Tibial artery (tissue), 4 donors: Measurements from ENCODE around the gene MALAT1.
A peak's percentile ranks its signal among the peaks of the same experiment; 100 is the strongest.

Source experiments
- DNase-seq, 2 donors: peaks; one replicate each; pipeline ENCODE4 v3.0.0-alpha.2; 2019
- H3K27ac ChIP-seq, 2 donors: fragments of 200-600 bp; sonication (generic) in 1 of 2; 1 replicate in 1 of 2; 2 replicates in 1 of 2; pipeline ENCODE4 v1.5.1; 2018 to 2019; ENCODE audit warnings: mild to moderate bottlenecking in 1 of 2
- H3K27me3 ChIP-seq, 2 donors: fragments of 200-600 bp; sonication (generic) in 1 of 2; one replicate each; pipeline versions ENCODE4 v1.5.1 to v1.6.0; 2016 to 2019
- H3K36me3 ChIP-seq, 3 donors: fragments of 200-600 bp; sonication (generic) in 2 of 3; one replicate each; pipeline ENCODE4 v1.5.1; 2016 to 2019; ENCODE audit warnings: mild to moderate bottlenecking in 2 of 3
- H3K4me1 ChIP-seq, 4 donors: fragments of 200-600 bp; sonication (generic) in 2 of 4; 1 replicate in 3 of 4; 2 replicates in 1 of 4; pipeline ENCODE4 v1.5.1; 2016 to 2019
- H3K4me3 ChIP-seq, 2 donors: fragments of 200-600 bp; sonication (generic) in 1 of 2; 1 replicate in 1 of 2; 2 replicates in 1 of 2; pipeline ENCODE4 v1.5.1; 2018 to 2019; ENCODE audit warnings: mild to moderate bottlenecking in 2 of 2
- H3K9me3 ChIP-seq, 3 donors: fragments of 200-600 bp; sonication (generic) in 1 of 3; one replicate each; pipeline ENCODE4 v1.5.1; 2016 to 2019
- CTCF ChIP-seq, 2 experiments: fragments of 200-600 bp in 1 of 2; fragments of 450-650 bp in 1 of 2; IDR thresholded peaks; one replicate each; pipeline ENCODE4 v1.5.1; 2017 to 2019; ENCODE audit warnings: antibody characterized with exemption in 2 of 2, mild to moderate bottlenecking in 1 of 2, moderate library complexity in 1 of 2
- intact Hi-C: fragments of 100-400 bp; cut with DNase I; formaldehyde crosslinking; loops from one replicate; pipeline ENCODE4 v1.15.0; 2023; ENCODE audit warnings: low total_unique reads

Gene MALAT1

GRCh38 chr11:65526744-65527143, 27.9 kb downstream of the MALAT1 start:
- no peak for TF ChIP-seq CTCF (IDR thresholded peaks at IDR 0.05)
- DNase-seq: no peak
- intact Hi-C loops: loop anchor here (5.0 kb wide), 1 partner anchor 86 kb away; the partner anchor contains the start of gene MAP3K11
- Histone ChIP-seq H3K4me1 (peaks cover 4 to 27% (median 21%) of the 10 kb centered on the region in 4 donors), H3K9me3 (no peaks in the 10 kb centered on the region), H3K27me3 (no peaks in the 10 kb centered on the region), H3K27ac (peak overlapping the region; percentile 90), H3K36me3 (peaks cover 22 to 58% (median 33%) of the 10 kb centered on the region in 3 donors), H3K4me3 (no peak overlapping the region)

- intact Hi-C loops: loop anchor here (5.0 kb wide), 1 partner anchor 83 kb away; the partner anchor contains the start of gene MAP3K11
- Histone ChIP-seq H3K27me3 (no peaks in the 10 kb centered on the region), H3K4me3 (no peak overlapping the region), H3K27ac (no peak overlapping the region), H3K36me3 (peaks cover 42 to 80% (median 54%) of the 10 kb centered on the region in 3 donors), H3K4me1 (peaks cover 4 to 26% (median 21%) of the 10 kb centered on the region in 4 donors), H3K9me3 (no peaks in the 10 kb centered on the region)
- no peak for TF ChIP-seq CTCF (IDR thresholded peaks at IDR 0.05)
- DNase-seq: no peak
Observed at GRCh38 chr11:65528819-65529350, 30.0 kb downstream of the MALAT1 start.

GRCh38 chr11:65529475-65530156, 30.8 kb downstream of the MALAT1 start:
- intact Hi-C loops: loop anchor here (5.0 kb wide), 1 partner anchor 83 kb away; the partner anchor contains the start of gene MAP3K11
- peaks cover 42 to 86% (median 55%) of the 10 kb centered on the region in 3 donors for H3K36me3 ChIP-seq
- H3K9me3 ChIP-seq: no peaks in the 10 kb centered on the region
- TF ChIP-seq CTCF (IDR thresholded peaks at IDR 0.05): no peak
- no peak for DNase-seq
- H3K27ac ChIP-seq: no peak overlapping the region
- no peaks in the 10 kb centered on the region for H3K27me3 ChIP-seq
- no peak overlapping the region for H3K4me3 ChIP-seq
- H3K4me1 ChIP-seq: peaks cover under 1 to 19% (median 15%) of the 10 kb centered on the region in 4 donors

GRCh38 chr11:65530157-65530496, 31.3 kb downstream of the MALAT1 start:
- Histone ChIP-seq H3K27ac (no peak overlapping the region), H3K4me1 (peaks cover 0 to 19% (median 14%) of the 10 kb centered on the region in 4 donors), H3K27me3 (no peaks in the 10 kb centered on the region), H3K4me3 (no peak overlapping the region), H3K9me3 (no peaks in the 10 kb centered on the region), H3K36me3 (peaks cover 42 to 91% (median 60%) of the 10 kb centered on the region in 3 donors)
- no peak for DNase-seq
- intact Hi-C loops: no loop called here
- TF ChIP-seq CTCF (IDR thresholded peaks at IDR 0.05): no peak

- TF ChIP-seq CTCF (IDR thresholded peaks at IDR 0.05): no peak
- H3K36me3 ChIP-seq: peaks cover 39 to 99% (median 70%) of the 10 kb centered on the region in 3 donors
- intact Hi-C loops: no loop called here
Observed at GRCh38 chr11:65532388-65533064, 33.7 kb downstream of the MALAT1 start.

More at GRCh38 chr11:65532388-65533064, 33.7 kb downstream of the MALAT1 start:
- H3K9me3 ChIP-seq: no peaks in the 10 kb centered on the region
- H3K27me3 ChIP-seq: no peaks in the 10 kb centered on the region
- no peak overlapping the region for H3K4me3 ChIP-seq
- H3K27ac ChIP-seq: no peak overlapping the region
- DNase-seq: no peak
- no peaks in the 10 kb centered on the region for H3K4me1 ChIP-seq
